Neuronal stem cell (in vitro differentiated cells): ENCODE data around the gene ANK3.

Source experiments
- DNase-seq: peaks from one replicate; pipeline ENCODE4 v3.0.0-alpha.2; 2013; ENCODE audit warnings: low spot score
- H2AFZ ChIP-seq: one replicate; pipeline ENCODE4 v1.6.1; 2013; ENCODE audit warnings: mild to moderate bottlenecking, low read length, inconsistent platforms
- H2AK5ac ChIP-seq: 2 replicates; pipeline ENCODE4 v1.6.1; 2013; ENCODE audit warnings: low read depth, mild to moderate bottlenecking, inconsistent platforms, low read length, moderate library complexity, mixed read lengths
- H2BK120ac ChIP-seq: 2 replicates; pipeline ENCODE4 v1.6.1; 2013; ENCODE audit warnings: low read depth, mild to moderate bottlenecking, inconsistent platforms, low read length, moderate library complexity, mixed read lengths
- H2BK12ac ChIP-seq: one replicate; pipeline ENCODE4 v1.6.1; 2013; ENCODE audit warnings: low read length, inconsistent platforms
- H2BK15ac ChIP-seq: 2 replicates; pipeline ENCODE4 v1.6.1; 2013; ENCODE audit warnings: mild to moderate bottlenecking, low read length, inconsistent platforms, mixed read lengths
- H2BK5ac ChIP-seq: one replicate; pipeline ENCODE4 v1.6.1; 2013; ENCODE audit warnings: inconsistent platforms, mild to moderate bottlenecking, low read length, moderate library complexity
- H3K14ac ChIP-seq: one replicate; pipeline ENCODE4 v1.6.1; 2013; ENCODE audit warnings: low read length, inconsistent platforms
- H3K18ac ChIP-seq: 2 replicates; pipeline ENCODE4 v1.6.1; 2013; ENCODE audit warnings: low read length, inconsistent platforms
- H3K23ac ChIP-seq: 2 replicates; pipeline ENCODE4 v1.6.1; 2013; ENCODE audit warnings: low read depth, mild to moderate bottlenecking, mixed read lengths, low read length, inconsistent platforms; ENCODE audit not compliant: poor library complexity
- H3K27ac ChIP-seq: replicated peaks from 3 replicates; pipeline ENCODE4 v1.5.1; 2013; ENCODE audit warnings: low read length, inconsistent platforms
- H3K27me3 ChIP-seq, 3 experiments: 2 replicates each; pipeline ENCODE4 v1.6.1; 2013; ENCODE audit warnings: low read length in 3 of 3, mild to moderate bottlenecking in 2 of 3, inconsistent platforms in 1 of 3, low read depth in 1 of 3, mixed read lengths in 1 of 3, moderate library complexity in 1 of 3; ENCODE audit not compliant: control insufficient read depth in 3 of 3, insufficient read depth in 3 of 3
- H3K36me3 ChIP-seq, 2 donors: replicated peaks in 1 of 2; 2 replicates each; pipeline ENCODE4 v1.6.1; 2013; ENCODE audit warnings: low read length in 2 of 2; ENCODE audit not compliant: control insufficient read depth in 2 of 2, insufficient read depth in 2 of 2
- H3K4ac ChIP-seq: 2 replicates; pipeline ENCODE4 v1.6.1; 2013; ENCODE audit warnings: inconsistent platforms, mild to moderate bottlenecking, low read length, moderate library complexity
- H3K4me1 ChIP-seq, 2 donors: 1 replicate in 1 of 2; 2 replicates in 1 of 2; pipeline ENCODE4 v1.6.1; 2013; ENCODE audit warnings: low read length in 2 of 2, low read depth in 1 of 2; ENCODE audit not compliant: control insufficient read depth in 2 of 2, insufficient read depth in 1 of 2
- H3K4me2 ChIP-seq: one replicate; pipeline ENCODE4 v1.6.1; 2013; ENCODE audit warnings: mild to moderate bottlenecking, low read length, inconsistent platforms; ENCODE audit not compliant: insufficient read depth, poor library complexity, severe bottlenecking
- H3K4me3 ChIP-seq, 2 donors: 2 replicates each; pipeline ENCODE4 v1.5.1; 2013; ENCODE audit warnings: low read length in 2 of 2, mild to moderate bottlenecking in 2 of 2, inconsistent platforms in 1 of 2, moderate library complexity in 1 of 2
- H3K79me1 ChIP-seq: one replicate; pipeline ENCODE4 v1.6.1; 2013; ENCODE audit warnings: low read depth, mild to moderate bottlenecking, inconsistent platforms, low read length, moderate library complexity
- H3K9ac ChIP-seq: one replicate; pipeline ENCODE4 v1.6.1; 2013; ENCODE audit warnings: mild to moderate bottlenecking, low read depth, low read length, inconsistent platforms; ENCODE audit not compliant: poor library complexity
- H3K9me3 ChIP-seq, 2 donors: replicated peaks in 1 of 2; 2 replicates each; pipeline versions ENCODE3 to v1.6.1; 2013; ENCODE audit warnings: low read length in 2 of 2, mild to moderate bottlenecking in 2 of 2, inconsistent platforms in 1 of 2, low read depth in 1 of 2, mixed read lengths in 1 of 2, moderate library complexity in 1 of 2; ENCODE audit not compliant: control insufficient read depth in 2 of 2, insufficient read depth in 1 of 2
- H4K8ac ChIP-seq: one replicate; pipeline ENCODE4 v1.6.1; 2013; ENCODE audit warnings: low read depth, mild to moderate bottlenecking, inconsistent platforms, low read length, moderate library complexity
- H4K91ac ChIP-seq: one replicate; pipeline ENCODE4 v1.6.1; 2013; ENCODE audit warnings: low read length, low read depth, mild to moderate bottlenecking, inconsistent platforms; ENCODE audit not compliant: poor library complexity
- WGBS, 2 donors: extraction: QIAGEN DNeasy Blood & Tissue Kit; methylation state at CpG; one replicate each; pipeline ENCODE4 v1.1.7; 2013; ENCODE audit warnings: missing lambda C conversion rate in 2 of 2, mixed read lengths in 1 of 2; ENCODE audit not compliant: insufficient read length in 2 of 2, insufficient replicate concordance in 1 of 2; ENCODE audit errors: extremely low coverage in 2 of 2; 5-methylcytosine and 5-hydroxymethylcytosine counted together

ANK3 gene

GRCh38 chr10:60096761-60097513 is 292.7 kb downstream of the ANK3 start:
- DNase-seq, result no peak
- no peak overlapping the region for H3K23ac ChIP-seq
- H3K9me3 ChIP-seq, result no peaks in the 10 kb centered on the region
- H3K4ac ChIP-seq, result no peak overlapping the region
- H3K79me1 ChIP-seq, result no peaks in the 10 kb centered on the region
- H3K4me3 ChIP-seq, result no peak overlapping the region
- H3K4me2 ChIP-seq, result no peak overlapping the region
- no peak overlapping the region for H4K91ac ChIP-seq
- H2BK12ac ChIP-seq, result no peak overlapping the region
- no peak overlapping the region for H3K27ac ChIP-seq
- no peaks in the 10 kb centered on the region for H3K27me3 ChIP-seq
- WGBS, 2 donors, result no CpG with 5 or more reads among the region's 5 CpGs
- H3K9ac ChIP-seq, result no peak overlapping the region
- H3K36me3 ChIP-seq, result peaks cover 4 to 15% of the 10 kb centered on the region in 2 donors
- H3K18ac ChIP-seq, result no peak overlapping the region
- no peak overlapping the region for H2BK15ac ChIP-seq
- H4K8ac ChIP-seq, result no peak overlapping the region
- no peak overlapping the region for H2BK120ac ChIP-seq
- peaks cover 0 to 2% of the 10 kb centered on the region in 2 donors for H3K4me1 ChIP-seq
- H2AK5ac ChIP-seq, result no peak overlapping the region
- H2AFZ ChIP-seq, result no peak overlapping the region
- H2BK5ac ChIP-seq, result no peak overlapping the region
- no peak overlapping the region for H3K14ac ChIP-seq

- no peak overlapping the region for H2AFZ ChIP-seq
- H3K14ac ChIP-seq, result no peak overlapping the region
- H3K9me3 ChIP-seq, result no peaks in the 10 kb centered on the region
- H3K4me3 ChIP-seq, result no peak overlapping the region
- H4K8ac ChIP-seq, result no peak overlapping the region
- no peak overlapping the region for H4K91ac ChIP-seq
- no peaks in the 10 kb centered on the region for H3K27me3 ChIP-seq
- no peak for DNase-seq
- H3K79me1 ChIP-seq, result no peaks in the 10 kb centered on the region
- no CpG with 5 or more reads among the region's 3 CpGs for WGBS, 2 donors
- H3K18ac ChIP-seq, result no peak overlapping the region
- no peak overlapping the region for H3K9ac ChIP-seq
- H2AK5ac ChIP-seq, result no peak overlapping the region
- H2BK15ac ChIP-seq, result no peak overlapping the region
- H3K27ac ChIP-seq, result no peak overlapping the region
- H2BK5ac ChIP-seq, result no peak overlapping the region
- H3K23ac ChIP-seq, result no peak overlapping the region
- H2BK120ac ChIP-seq, result no peak overlapping the region
- H3K36me3 ChIP-seq, result peaks cover 1 to 9% of the 10 kb centered on the region in 2 donors
- peaks cover 0 to 2% of the 10 kb centered on the region in 2 donors for H3K4me1 ChIP-seq
- H2BK12ac ChIP-seq, result no peak overlapping the region
- no peak overlapping the region for H3K4me2 ChIP-seq
- no peak overlapping the region for H3K4ac ChIP-seq
Measured at GRCh38 chr10:60093317-60093716, 296.4 kb downstream of the ANK3 start.

- H2BK5ac ChIP-seq, result no peak overlapping the region
- H3K9ac ChIP-seq, result no peak overlapping the region
- no peak overlapping the region for H2BK12ac ChIP-seq
- peaks cover 0 to 2% of the 10 kb centered on the region in 2 donors for H3K4me1 ChIP-seq
- no peak overlapping the region for H3K18ac ChIP-seq
- H2BK120ac ChIP-seq, result no peak overlapping the region
- H4K91ac ChIP-seq, result no peak overlapping the region
- H2BK15ac ChIP-seq, result no peak overlapping the region
- H3K4me2 ChIP-seq, result no peak overlapping the region
- H3K4ac ChIP-seq, result no peak overlapping the region
- no peak for DNase-seq
- no peak overlapping the region for H4K8ac ChIP-seq
- H3K14ac ChIP-seq, result no peak overlapping the region
- H3K79me1 ChIP-seq, result no peaks in the 10 kb centered on the region
- WGBS, 2 donors, result no CpG with 5 or more reads among the region's 2 CpGs
- H3K23ac ChIP-seq, result no peak overlapping the region
- H2AK5ac ChIP-seq, result no peak overlapping the region
- H2AFZ ChIP-seq, result no peak overlapping the region
- peaks cover 6 to 58% of the 10 kb centered on the region in 2 donors for H3K36me3 ChIP-seq
- no peak overlapping the region for H3K4me3 ChIP-seq
- H3K27me3 ChIP-seq, result no peaks in the 10 kb centered on the region
- no peaks in the 10 kb centered on the region for H3K9me3 ChIP-seq
- no peak overlapping the region for H3K27ac ChIP-seq
Measured at GRCh38 chr10:60086862-60087261, 302.8 kb downstream of the ANK3 start.

- no peak overlapping the region for H2AK5ac ChIP-seq
- H4K91ac ChIP-seq, result no peak overlapping the region
- DNase-seq, result no peak
- H2AFZ ChIP-seq, result no peak overlapping the region
- no peak overlapping the region for H3K9ac ChIP-seq
- WGBS, 2 donors, result no CpG with 5 or more reads among the region's 4 CpGs
- no peak overlapping the region for H3K18ac ChIP-seq
- no peaks in the 10 kb centered on the region for H3K9me3 ChIP-seq
- H3K27me3 ChIP-seq, result no peaks in the 10 kb centered on the region
- no peak overlapping the region for H3K23ac ChIP-seq
- peaks cover 6 to 62% of the 10 kb centered on the region in 2 donors for H3K36me3 ChIP-seq
- H3K14ac ChIP-seq, result no peak overlapping the region
- H3K4me3 ChIP-seq, result no peak overlapping the region
- H3K4ac ChIP-seq, result no peak overlapping the region
- H3K79me1 ChIP-seq, result no peaks in the 10 kb centered on the region
- H3K4me1 ChIP-seq, result peaks cover 0 to 2% of the 10 kb centered on the region in 2 donors
- no peak overlapping the region for H3K4me2 ChIP-seq
- H2BK15ac ChIP-seq, result no peak overlapping the region
- H2BK5ac ChIP-seq, result no peak overlapping the region
- H2BK12ac ChIP-seq, result no peak overlapping the region
- H2BK120ac ChIP-seq, result no peak overlapping the region
- no peak overlapping the region for H4K8ac ChIP-seq
- H3K27ac ChIP-seq, result no peak overlapping the region
Measured at GRCh38 chr10:60086421-60086820, 303.3 kb downstream of the ANK3 start.
